Lower leg skin (tissue), 4 donors: ENCODE data around the gene KRT34. TPM values are rescaled to one million over a fixed set of nuclear protein-coding genes. Genes with fewer than 3 reads are reported as not detected.

Experiments used
- DNase-seq, 2 donors: peaks; one replicate each; pipeline ENCODE4 v3.0.0-alpha.2; 2019; ENCODE audit warnings: low spot score in 2 of 2
- H3K4me3 ChIP-seq: fragments of 200-600 bp; sonication (generic); 2 replicates; pipeline ENCODE4 v1.5.1; 2017; ENCODE audit warnings: mild to moderate bottlenecking, low read depth; ENCODE audit not compliant: poor library complexity, severe bottlenecking
- POLR2A ChIP-seq, 2 donors: fragments of 450-650 bp; IDR thresholded peaks; one replicate each; pipeline ENCODE4 v1.6.1; 2016 to 2017; ENCODE audit warnings: antibody characterized with exemption in 2 of 2, mild to moderate bottlenecking in 1 of 2, moderate library complexity in 1 of 2
- WGBS, 2 donors: methylation state at CpG; one replicate each; pipeline ENCODE4 v1.1.5; 2018; 5-methylcytosine and 5-hydroxymethylcytosine counted together
- intact Hi-C: fragments of 100-400 bp; cut with DNase I; formaldehyde crosslinking; loops from one replicate; pipeline ENCODE4 v1.15.0; 2023; ENCODE audit warnings: low total_unique reads
- total RNA-seq, 4 donors: library from RNA; depleted of rRNA; stranded (reverse); fragments of >200 nt; gene quantifications; one replicate each; pipeline ENCODE4 v1.1.0, GENCODE V29; 2016
- TF ChIP-seq, protein P1 (sequence below), 3 donors: fragments of 450-650 bp; IDR thresholded peaks; one replicate each; pipeline ENCODE4 v1.5.1; 2016; ENCODE audit warnings: antibody characterized with exemption in 3 of 3, mild to moderate bottlenecking in 3 of 3, moderate library complexity in 2 of 3

The KRT34 gene
- total RNA-seq, 4 donors from 2014 or later: 0.72 to 143 (median 6.3) TPM

DNA sequence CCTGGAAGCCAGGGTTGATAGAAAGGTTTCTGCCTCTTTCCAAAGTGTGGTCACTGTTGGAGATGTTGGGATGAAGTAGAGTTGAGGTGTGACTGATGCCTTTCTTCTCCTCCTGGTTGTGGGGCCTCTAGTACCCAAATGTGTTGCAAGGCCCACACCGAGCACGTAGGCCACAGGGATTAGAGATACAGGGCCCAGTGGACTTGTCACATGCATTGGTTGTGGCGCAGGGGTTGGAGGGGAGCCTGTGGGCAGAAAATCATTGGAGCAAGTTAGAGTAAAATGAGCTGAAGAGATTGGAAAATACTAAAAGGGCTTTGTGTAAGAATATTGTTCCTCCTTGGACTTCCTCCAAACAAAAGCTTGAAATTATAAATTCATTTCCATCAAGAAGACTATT lies 36.1 kb downstream of the KRT34 start:
- no peak overlapping the region for H3K4me3 ChIP-seq
- WGBS, 2 donors: 78 to 80% methylated on average over 3 of the region's 3 CpGs
- TF ChIP-seq POLR2A (IDR thresholded peaks at IDR 0.05): no peak
- TF ChIP-seq, protein P1, sequence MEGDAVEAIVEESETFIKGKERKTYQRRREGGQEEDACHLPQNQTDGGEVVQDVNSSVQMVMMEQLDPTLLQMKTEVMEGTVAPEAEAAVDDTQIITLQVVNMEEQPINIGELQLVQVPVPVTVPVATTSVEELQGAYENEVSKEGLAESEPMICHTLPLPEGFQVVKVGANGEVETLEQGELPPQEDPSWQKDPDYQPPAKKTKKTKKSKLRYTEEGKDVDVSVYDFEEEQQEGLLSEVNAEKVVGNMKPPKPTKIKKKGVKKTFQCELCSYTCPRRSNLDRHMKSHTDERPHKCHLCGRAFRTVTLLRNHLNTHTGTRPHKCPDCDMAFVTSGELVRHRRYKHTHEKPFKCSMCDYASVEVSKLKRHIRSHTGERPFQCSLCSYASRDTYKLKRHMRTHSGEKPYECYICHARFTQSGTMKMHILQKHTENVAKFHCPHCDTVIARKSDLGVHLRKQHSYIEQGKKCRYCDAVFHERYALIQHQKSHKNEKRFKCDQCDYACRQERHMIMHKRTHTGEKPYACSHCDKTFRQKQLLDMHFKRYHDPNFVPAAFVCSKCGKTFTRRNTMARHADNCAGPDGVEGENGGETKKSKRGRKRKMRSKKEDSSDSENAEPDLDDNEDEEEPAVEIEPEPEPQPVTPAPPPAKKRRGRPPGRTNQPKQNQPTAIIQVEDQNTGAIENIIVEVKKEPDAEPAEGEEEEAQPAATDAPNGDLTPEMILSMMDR (IDR thresholded peaks at IDR 0.05): no peak
- intact Hi-C loops: no loop called here
- DNase-seq: no peak

DNA sequence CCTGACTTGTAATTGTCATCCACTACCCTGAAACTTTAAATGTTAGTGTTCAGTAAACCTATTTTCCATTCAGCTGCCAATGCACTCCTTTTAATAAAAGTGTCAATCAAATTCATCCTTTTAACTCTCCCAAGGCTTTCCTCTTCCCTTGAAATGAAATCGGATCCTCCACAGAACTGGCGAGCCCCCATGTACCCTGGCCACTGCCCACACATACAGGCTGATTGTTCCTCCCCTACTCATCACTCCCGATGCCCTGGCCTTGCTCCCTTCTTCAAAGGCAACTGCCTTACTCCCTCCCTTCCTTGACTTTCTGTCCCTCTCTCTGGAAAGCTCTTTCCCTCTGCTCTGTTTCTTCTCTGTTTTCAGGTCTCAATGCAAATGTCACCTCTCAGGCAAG lies 39.1 kb downstream of the KRT34 start:
- no peak for DNase-seq
- no peak for TF ChIP-seq POLR2A (IDR thresholded peaks at IDR 0.05)
- TF ChIP-seq, protein P1 (IDR thresholded peaks at IDR 0.05): no peak
- intact Hi-C loops: no loop called here
- 65 to 71% methylated on average over 3 of the region's 3 CpGs for WGBS, 2 donors
- H3K4me3 ChIP-seq: no peak overlapping the region

DNA sequence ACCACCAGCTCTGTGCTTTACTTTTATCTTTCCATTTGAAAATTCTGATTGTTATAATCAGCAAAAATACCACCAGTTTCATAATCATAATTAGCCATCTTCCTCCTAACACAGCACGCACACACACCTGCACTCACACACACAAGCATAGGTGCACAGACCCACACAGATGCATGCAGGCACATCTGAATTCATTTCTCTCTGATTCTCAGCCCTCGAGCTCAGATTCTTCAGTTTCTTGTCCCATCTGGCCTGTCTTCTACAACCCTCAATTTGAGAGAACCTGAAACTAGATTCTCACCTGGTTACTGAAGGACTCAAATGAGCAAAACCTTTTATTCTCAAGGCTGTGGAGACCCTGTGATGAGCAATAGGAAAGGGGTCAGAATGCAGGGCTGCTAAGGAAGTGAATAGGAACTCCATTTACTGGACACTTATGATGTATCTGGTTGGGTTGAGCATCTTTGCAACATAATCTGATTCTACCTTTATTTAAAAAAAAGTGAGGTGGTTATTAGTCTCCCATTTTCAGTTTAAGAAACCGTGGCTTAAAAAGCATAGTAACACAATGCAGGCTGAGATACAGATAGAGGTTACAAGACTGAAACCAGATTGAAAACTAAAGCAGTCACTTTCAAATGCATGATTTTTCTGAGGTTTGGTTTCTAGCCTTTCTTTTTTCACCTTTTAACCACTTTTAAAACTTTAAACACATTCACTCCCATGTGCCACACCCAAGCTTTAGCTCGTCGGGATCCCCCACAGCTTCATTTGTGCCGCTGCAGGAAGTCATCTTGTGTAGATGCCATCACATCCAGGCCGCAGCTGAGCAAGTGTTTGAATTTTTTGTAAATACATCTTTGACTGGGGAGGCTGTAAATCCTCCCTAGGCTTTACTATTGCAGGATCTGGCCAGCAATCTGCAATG lies 40.9 kb downstream of the KRT34 start:
- intact Hi-C loops: no loop called here
- H3K4me3 ChIP-seq: no peak overlapping the region
- 67 to 69% methylated on average over 7 of the region's 7 CpGs for WGBS, 2 donors
- TF ChIP-seq, protein P1 (IDR thresholded peaks at IDR 0.05): no peak
- no peak for TF ChIP-seq POLR2A (IDR thresholded peaks at IDR 0.05)
- no peak for DNase-seq

DNA sequence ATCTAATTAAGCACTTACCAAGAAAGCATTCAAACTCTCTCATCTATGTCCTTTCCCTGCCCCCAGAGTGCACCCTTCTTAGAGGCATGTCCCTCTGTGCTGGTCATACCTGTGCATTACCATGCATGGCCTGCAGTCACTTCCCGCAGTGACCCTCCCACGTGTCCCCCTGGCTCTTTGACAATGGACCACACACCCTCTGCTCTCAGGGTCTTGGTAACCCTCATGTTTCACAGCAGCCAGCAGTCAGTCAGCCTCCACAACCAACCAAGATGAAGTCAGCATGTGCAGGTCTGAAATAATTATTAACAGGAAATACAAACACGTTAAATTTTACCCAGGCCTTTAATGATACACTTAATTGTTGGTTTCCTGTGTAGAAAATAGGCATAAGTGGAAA lies 41.6 kb downstream of the KRT34 start:
- H3K4me3 ChIP-seq: no peak overlapping the region
- intact Hi-C loops: no loop called here
- 52 to 57% methylated on average over 3 of the region's 3 CpGs for WGBS, 2 donors
- TF ChIP-seq, protein P1 (IDR thresholded peaks at IDR 0.05): no peak
- no peak for TF ChIP-seq POLR2A (IDR thresholded peaks at IDR 0.05)
- no peak for DNase-seq

DNA sequence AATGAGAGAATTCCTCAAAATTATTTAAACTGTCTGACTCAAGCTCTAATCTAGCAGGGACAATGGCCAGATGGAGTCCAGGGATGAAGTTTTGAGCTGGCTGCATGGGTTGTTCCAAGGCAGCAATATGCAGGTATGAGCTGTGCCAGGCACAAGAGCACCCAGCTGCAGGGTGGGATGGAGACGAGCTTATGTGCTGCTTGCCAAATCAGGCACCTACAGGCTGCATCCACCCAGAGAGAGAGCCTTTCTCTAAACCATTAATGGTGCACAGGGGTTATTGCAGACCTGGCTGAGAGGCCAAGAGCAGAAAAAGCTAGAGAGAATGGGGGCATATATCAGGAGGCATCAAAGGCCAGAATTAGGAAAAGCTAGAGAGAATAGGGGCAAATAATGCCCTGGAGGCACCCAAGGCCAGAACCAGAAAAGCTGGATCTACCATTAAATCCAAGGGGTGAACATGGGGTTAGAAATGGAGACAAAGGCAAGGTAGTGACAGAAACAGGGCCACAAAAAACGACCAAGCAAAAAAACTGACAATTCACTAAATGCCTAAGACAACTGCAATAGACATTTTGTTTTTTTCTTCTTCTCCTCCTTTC lies 42.4 kb downstream of the KRT34 start:
- 38 to 40% methylated on average over 2 of the region's 2 CpGs for WGBS, 2 donors
- intact Hi-C loops: no loop called here
- TF ChIP-seq POLR2A (IDR thresholded peaks at IDR 0.05): no peak
- TF ChIP-seq, protein P1 (IDR thresholded peaks at IDR 0.05): no peak
- H3K4me3 ChIP-seq: no peak overlapping the region
- no peak for DNase-seq
